Right lobe of liver (tissue), 4 donors: ENCODE results near the gene PXT1.

ENCODE experiments used
- POLR2A ChIP-seq: fragments of 450-650 bp; IDR thresholded peaks from one replicate; pipeline ENCODE4 v1.6.1; 2017; ENCODE audit warnings: antibody characterized with exemption, mild to moderate bottlenecking
- TF ChIP-seq, protein P1 (sequence below), 4 donors: fragments of 200-600 bp in 3 of 4; fragments of 450-650 bp in 1 of 4; IDR thresholded peaks; one replicate each; pipeline versions ENCODE4 v1.5.1 to v1.8.0; 2016 to 2022; ENCODE audit warnings: antibody characterized with exemption in 4 of 4, mild to moderate bottlenecking in 2 of 4
- donor health status: DM: no; HTN: no; CAD: no.
- donor health status: DM: no; HTN: no; CAD: no.
- donor health status: DM: no; HTN: yes; CAD: no.

DNA sequence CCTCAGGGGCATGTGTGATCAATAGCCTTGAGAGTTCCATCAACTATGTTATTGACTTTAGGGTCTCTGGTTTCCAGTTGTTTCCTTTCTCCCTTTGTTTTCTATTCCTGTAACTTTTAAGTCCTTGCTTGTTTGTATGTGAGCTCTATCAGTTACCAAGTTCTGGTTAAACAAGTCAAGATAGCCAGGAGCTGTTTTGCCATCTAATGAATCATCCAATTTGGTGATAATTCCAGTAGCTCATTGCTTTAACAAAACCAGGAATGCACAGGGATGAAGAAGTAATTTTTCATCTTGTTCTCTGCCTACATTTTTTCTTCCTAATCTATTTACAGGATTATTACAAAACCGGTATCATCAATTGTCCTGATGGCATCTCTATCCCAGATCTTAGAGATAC, 36.6 kb upstream of the PXT1 start:
- TF ChIP-seq, protein P1, sequence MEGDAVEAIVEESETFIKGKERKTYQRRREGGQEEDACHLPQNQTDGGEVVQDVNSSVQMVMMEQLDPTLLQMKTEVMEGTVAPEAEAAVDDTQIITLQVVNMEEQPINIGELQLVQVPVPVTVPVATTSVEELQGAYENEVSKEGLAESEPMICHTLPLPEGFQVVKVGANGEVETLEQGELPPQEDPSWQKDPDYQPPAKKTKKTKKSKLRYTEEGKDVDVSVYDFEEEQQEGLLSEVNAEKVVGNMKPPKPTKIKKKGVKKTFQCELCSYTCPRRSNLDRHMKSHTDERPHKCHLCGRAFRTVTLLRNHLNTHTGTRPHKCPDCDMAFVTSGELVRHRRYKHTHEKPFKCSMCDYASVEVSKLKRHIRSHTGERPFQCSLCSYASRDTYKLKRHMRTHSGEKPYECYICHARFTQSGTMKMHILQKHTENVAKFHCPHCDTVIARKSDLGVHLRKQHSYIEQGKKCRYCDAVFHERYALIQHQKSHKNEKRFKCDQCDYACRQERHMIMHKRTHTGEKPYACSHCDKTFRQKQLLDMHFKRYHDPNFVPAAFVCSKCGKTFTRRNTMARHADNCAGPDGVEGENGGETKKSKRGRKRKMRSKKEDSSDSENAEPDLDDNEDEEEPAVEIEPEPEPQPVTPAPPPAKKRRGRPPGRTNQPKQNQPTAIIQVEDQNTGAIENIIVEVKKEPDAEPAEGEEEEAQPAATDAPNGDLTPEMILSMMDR (IDR thresholded peaks at IDR 0.05), result no peak
- TF ChIP-seq POLR2A, result no peak
